ENCODE measurements around the gene PAX2. TPM values are rescaled to one million over a fixed set of nuclear protein-coding genes. Genes with fewer than 3 reads are reported as not detected.

PAX2 gene
- total RNA-seq: not detected in 2 replicates

DNA sequence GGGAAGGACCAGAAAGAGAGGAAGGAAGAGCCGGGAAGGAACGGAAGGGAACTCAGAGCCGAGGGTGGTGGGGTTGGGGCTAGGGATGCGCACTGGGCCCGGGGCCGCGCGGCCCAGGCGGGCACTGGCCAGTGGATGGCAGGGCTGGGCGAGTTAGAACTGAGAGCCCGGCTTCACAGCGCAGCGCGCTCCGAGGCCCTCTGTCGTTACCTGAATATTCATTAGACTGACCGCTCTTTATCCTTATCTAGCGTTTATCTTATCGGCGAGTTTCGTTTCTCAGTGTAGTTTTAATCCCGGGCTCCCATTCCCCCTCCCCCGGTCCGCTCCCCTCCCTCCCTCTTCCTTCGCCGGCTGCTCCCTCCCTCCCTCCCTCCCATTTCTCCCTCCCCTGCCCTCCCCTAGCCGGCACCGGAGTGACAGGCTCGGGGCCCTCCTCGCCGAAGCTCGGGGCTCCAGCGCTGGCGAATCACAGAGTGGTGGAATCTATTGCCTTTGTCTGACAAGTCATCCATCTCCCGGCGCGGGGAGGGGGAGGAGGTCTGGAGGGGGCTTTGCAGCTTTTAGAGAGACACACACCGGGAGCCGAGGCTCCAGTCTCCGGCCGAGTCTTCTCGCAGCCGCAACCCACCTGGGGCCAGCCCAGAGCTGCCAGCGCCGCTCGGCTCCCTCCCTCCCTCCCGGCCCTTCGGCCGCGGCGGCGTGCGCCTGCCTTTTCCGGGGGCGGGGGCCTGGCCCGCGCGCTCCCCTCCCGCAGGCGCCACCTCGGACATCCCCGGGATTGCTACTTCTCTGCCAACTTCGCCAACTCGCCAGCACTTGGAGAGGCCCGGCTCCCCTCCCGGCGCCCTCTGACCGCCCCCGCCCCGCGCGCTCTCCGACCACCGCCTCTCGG is at the start of gene PAX2:
Gene PAX2 (plus strand): TSS at position 596 of the 895 bp plus-strand sequence. CDS start 679 bp downstream, outside the sequence.

Other genes with a start within 250 kb of the PAX2 start
- gene SEC31B, start 225.7 kb upstream of the PAX2 start, total RNA-seq: 2.7 and 4.8 TPM in 2 replicates
- gene NDUFB8, start 215.7 kb upstream of the PAX2 start, total RNA-seq: 136 and 148 TPM in 2 replicates
- gene HIF1AN, start 209.6 kb upstream of the PAX2 start, total RNA-seq: 16.9 and 18.5 TPM in 2 replicates
- gene SLF2, start 167.4 kb downstream of the PAX2 start, total RNA-seq: 24.4 and 27.2 TPM in 2 replicates
- 2.2 and 3.0 TPM in 2 replicates for gene SEMA4G, start 223.9 kb downstream of the PAX2 start, total RNA-seq
- 51.2 and 52.2 TPM in 2 replicates for gene MRPL43, start 241.9 kb downstream of the PAX2 start, total RNA-seq
- gene TWNK, start 242.0 kb downstream of the PAX2 start, total RNA-seq: 5.6 and 11.8 TPM in 2 replicates

All from smooth muscle cell of the pulmonary artery (primary cell).